ENCODE results near the gene PI16.

DNA sequence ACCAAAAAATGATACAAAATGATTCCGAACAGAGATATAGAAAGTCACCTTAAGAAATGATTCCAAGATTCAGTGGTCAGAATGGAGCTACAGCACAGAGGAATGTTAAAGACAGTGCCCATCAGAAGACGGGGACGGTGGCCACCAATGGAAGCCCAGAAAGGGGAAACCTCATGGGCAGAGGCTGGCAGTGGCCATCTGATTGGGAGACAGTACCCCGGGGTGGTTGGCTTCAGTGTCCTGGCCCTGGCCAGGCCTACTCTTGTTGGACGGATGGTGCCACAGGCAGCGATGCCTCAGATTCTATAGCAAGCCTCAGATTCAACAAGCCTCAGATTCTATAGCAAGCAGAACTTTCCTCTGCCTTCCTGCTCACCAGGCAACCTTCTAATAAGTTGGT, 16.6 kb upstream of the PI16 start:
- TF ChIP-seq EGR1 (IDR thresholded peaks at IDR 0.05) (no peak), CEBPB (IDR thresholded peaks at IDR 0.05) (no peak), RAD21 (IDR thresholded peaks at IDR 0.05; ENCODE audit: low read depth) (no peak), EP300 (IDR thresholded peaks at IDR 0.05; ENCODE audit: borderline replicate concordance) (no peak), MAX (IDR thresholded peaks at IDR 0.05) (no peak), TEAD4 (IDR thresholded peaks at IDR 0.05) (no peak), CREB1 (IDR thresholded peaks at IDR 0.05; ENCODE audit: low read depth) (no peak), REST (IDR thresholded peaks at IDR 0.05; ENCODE audit: low read depth) (no peak), TCF12 (IDR thresholded peaks at IDR 0.05; ENCODE audit: low read depth) (no peak), YY1 (IDR thresholded peaks at IDR 0.05; ENCODE audit: low read depth) (no peak), TAF1 (IDR thresholded peaks at IDR 0.05; ENCODE audit: low read depth) (no peak), FOXM1 (IDR thresholded peaks at IDR 0.05; ENCODE audit: borderline replicate concordance, low read depth) (no peak)
